GM12878 (cell line): ENCODE measurements around the gene NBR1. TPM values are rescaled to one million over a fixed set of nuclear protein-coding genes. Genes with fewer than 3 reads are reported as not detected.
A peak's percentile ranks its signal among the peaks of the same experiment; 100 is the strongest.

Experiments
- CHD4 ChIP-seq: fragments of 200-600 bp; sonication (generic); IDR thresholded peaks from 2 replicates; pipeline ENCODE4 v1.6.1; 2016; ENCODE audit warnings: mild to moderate bottlenecking
- CUX1 ChIP-seq: IDR thresholded peaks from 2 replicates; pipeline ENCODE4 v1.6.1; 2012; ENCODE audit warnings: improper control_type of control experiment, low read depth, low read length; ENCODE audit not compliant: insufficient replicate concordance
- GABPA ChIP-seq: IDR thresholded peaks from 2 replicates; pipeline ENCODE4 v1.6.1; 2014; ENCODE audit warnings: antibody characterized with exemption, low read depth, mild to moderate bottlenecking, inconsistent platforms
- IKZF1 ChIP-seq: fragments of 450-650 bp; conservative IDR thresholded peaks from 2 replicates; pipeline ENCODE4 v1.6.1; 2017; ENCODE audit warnings: antibody characterized with exemption, mild to moderate bottlenecking
- LARP7 ChIP-seq: fragments of 450-650 bp; IDR thresholded peaks from 2 replicates; pipeline ENCODE4 v1.6.1; 2017; ENCODE audit warnings: mild to moderate bottlenecking
- MYB ChIP-seq: fragments of 150-350 bp; IDR thresholded peaks from 2 replicates; pipeline ENCODE4 v1.6.1; 2014; ENCODE audit warnings: mild to moderate bottlenecking, low read depth, low read length, borderline replicate concordance
- POLR2AphosphoS2 ChIP-seq: IDR thresholded peaks from 2 replicates; pipeline ENCODE4 v1.6.1; 2011; ENCODE audit warnings: low read depth, mild to moderate bottlenecking, low read length, improper control_type of control experiment, moderate library complexity
- SKIL ChIP-seq: fragments of 450-650 bp; IDR thresholded peaks from 2 replicates; pipeline ENCODE4 v1.6.1; 2017; ENCODE audit warnings: mild to moderate bottlenecking, low read depth, inconsistent platforms; ENCODE audit not compliant: poor library complexity, severe bottlenecking
- SMAD1 ChIP-seq: fragments of 450-650 bp; IDR thresholded peaks from 2 replicates; pipeline ENCODE4 v1.6.1; 2018; ENCODE audit warnings: mild to moderate bottlenecking, low read depth; ENCODE audit not compliant: partially characterized antibody
- SP1 ChIP-seq: IDR thresholded peaks from one replicate; pipeline ENCODE4 v1.6.1; 2011; ENCODE audit warnings: low read depth, low read length
- STAT3 ChIP-seq: IDR thresholded peaks from 2 replicates; pipeline ENCODE4 v1.6.1; 2011; ENCODE audit warnings: low read depth, low read length, improper control_type of control experiment
- TBL1XR1 ChIP-seq: IDR thresholded peaks from 2 replicates; pipeline ENCODE4 v1.6.1; 2012; ENCODE audit warnings: low read depth, low read length, improper control_type of control experiment
- YBX1 ChIP-seq: fragments of 450-650 bp; IDR thresholded peaks from 2 replicates; pipeline ENCODE4 v1.6.1; 2016; ENCODE audit warnings: antibody characterized with exemption
- ZBED1 ChIP-seq: IDR thresholded peaks from 2 replicates; pipeline ENCODE4 v1.6.1; 2016; ENCODE audit warnings: borderline replicate concordance
- ZNF207 ChIP-seq: fragments of 450-650 bp; IDR thresholded peaks from 2 replicates; pipeline ENCODE4 v1.6.1; 2014; ENCODE audit warnings: antibody characterized with exemption, mild to moderate bottlenecking, borderline replicate concordance
- ZNF622 ChIP-seq: fragments of 450-650 bp; IDR thresholded peaks from 2 replicates; pipeline ENCODE4 v1.6.1; 2017; ENCODE audit warnings: mild to moderate bottlenecking, inconsistent platforms
- ZNF687 ChIP-seq: fragments of 450-650 bp; IDR thresholded peaks from 2 replicates; pipeline ENCODE4 v1.6.1; 2017; ENCODE audit warnings: mild to moderate bottlenecking, moderate library complexity
- ZSCAN29 ChIP-seq: fragments of 450-650 bp; IDR thresholded peaks from 2 replicates; pipeline ENCODE4 v1.6.1; 2017; ENCODE audit warnings: mild to moderate bottlenecking, moderate library complexity
- polyA plus RNA-seq, 11 experiments: library from polyadenylated mRNA; depleted of rRNA in 4 of 11; unstranded in 6 of 11; stranded (reverse) in 5 of 11; fragments of >200 nt; fragmentation: Nextera tagmentation in 4 of 11; fragmentation: Illumina TruSeq in 1 of 11; extraction: Ambion mirVana in 4 of 11; extraction: Trizol in 1 of 11; gene quantifications; 1 replicate in 1 of 11; 2 replicates in 10 of 11; pipeline versions ENCODE4 v1.2.1 to v1.2.3, GENCODE V29; 2011 to 2016; ENCODE audit warnings: inconsistent platforms in 2 of 11, missing spikeins in 2 of 11, low read depth in 1 of 11
- total RNA-seq, 4 experiments: library from RNA; depleted of rRNA in 3 of 4; stranded (reverse); fragments of >200 nt in 3 of 4; fragmentation: Illumina TruSeq in 1 of 4; extraction: Trizol in 1 of 4; gene quantifications; 2 replicates each; pipeline versions ENCODE4 v1.2.1 to v1.2.3, GENCODE V29; 2013 to 2021

Gene NBR1
- total and polyA plus RNA-seq, 10 of the 15 experiments (the other 5 are each of a cell fraction or from before 2014, with no cell fraction given): 3.5 to 55.2 (median 28.2) TPM

- TF ChIP-seq CUX1 (no peak), ZSCAN29 (no peak), ZNF687 (no peak), IKZF1 (no peak), ZNF622 (no peak), LARP7 (no peak), SMAD1 (no peak), TBL1XR1 (no peak), YBX1 (no peak), GABPA (peak; percentile 84), ZNF207 (peak; percentile 29; the same call in 1 of the 2 replicates), MYB (no peak), ZBED1 (no peak), SP1 (peak; percentile 81), CHD4 (no peak), POLR2AphosphoS2 (0 out of 2 replicates have a peak, but pooled peaks have one; percentile 64), SKIL (no peak), STAT3 (0 out of 2 replicates have a peak, but pooled peaks have one; percentile 51)
These were observed 45.7 kb upstream of the NBR1 start, which contains the start of gene BRCA1 (continued) for GRCh38 chr17:43125133-43125966.
